ENCODE data around the gene BBS10. TPM values are rescaled to one million over a fixed set of nuclear protein-coding genes. Genes with fewer than 3 reads are reported as not detected.

BBS10 gene
- total and polyA plus RNA-seq, 9 donors = 12.1 to 17.8 (median 14.1) TPM

Other genes with a start within 250 kb of the BBS10 start
- gene OSBPL8, start 211.4 kb upstream of the BBS10 start, total RNA-seq = 25.4 TPM
- 10 to 100 TPM; 14.5 to 36.4 (median 26.2) TPM for gene OSBPL8, start 211.4 kb upstream of the BBS10 start, polyA plus RNA-seq (ENCODE audit: insufficient read depth in 1 of 8, insufficient read length in 8 of 8, low replicate concordance in 1 of 8)

Measured in muscle of leg (tissue), 9 donors.